ENCODE measurements around the gene SDCBP2. TPM values are rescaled to one million over a fixed set of nuclear protein-coding genes. Genes with fewer than 3 reads are reported as not detected.

SDCBP2 gene
- total and polyA plus RNA-seq, 2 of the 13 experiments (the other 11 are each of a cell fraction or from before 2014, with no cell fraction given) = 1.2 to 2.4 TPM

DNA sequence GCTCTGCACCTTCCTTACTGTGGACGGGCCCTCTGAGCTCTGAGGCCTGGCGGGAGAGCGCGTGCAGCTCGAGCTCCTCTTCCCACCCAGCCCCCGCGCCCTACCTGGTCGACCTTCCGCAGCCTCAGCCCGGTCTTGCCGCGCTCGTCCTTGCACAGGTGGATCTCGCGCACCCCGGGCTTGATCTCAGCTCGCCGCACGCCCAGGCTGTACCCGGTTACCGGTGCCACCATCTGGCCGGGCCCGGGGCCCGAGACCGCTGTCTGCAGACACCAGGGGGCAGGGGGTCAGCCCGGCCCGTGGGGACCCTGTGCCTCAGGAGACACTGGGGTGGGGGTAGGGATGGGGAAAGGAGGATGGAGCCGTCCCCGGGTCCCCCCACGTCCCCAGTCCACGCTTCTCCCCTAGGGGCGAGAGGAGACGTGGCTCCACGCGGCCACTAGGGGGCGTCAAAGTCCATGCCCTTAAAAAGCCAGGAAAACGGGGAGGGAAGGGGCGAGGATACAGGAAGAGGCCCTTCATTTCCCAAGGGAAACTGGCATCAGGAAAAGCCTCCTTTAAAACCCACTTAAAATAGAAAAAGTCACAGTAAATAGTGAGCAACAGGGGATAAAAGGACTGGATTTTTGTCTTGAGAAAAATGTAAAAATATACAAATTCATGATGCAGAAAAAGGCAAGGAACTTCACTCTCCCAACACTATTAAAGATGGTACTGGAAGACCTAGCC, 15.5 kb downstream of the SDCBP2 start (continued):
- TF ChIP-seq, protein P1, sequence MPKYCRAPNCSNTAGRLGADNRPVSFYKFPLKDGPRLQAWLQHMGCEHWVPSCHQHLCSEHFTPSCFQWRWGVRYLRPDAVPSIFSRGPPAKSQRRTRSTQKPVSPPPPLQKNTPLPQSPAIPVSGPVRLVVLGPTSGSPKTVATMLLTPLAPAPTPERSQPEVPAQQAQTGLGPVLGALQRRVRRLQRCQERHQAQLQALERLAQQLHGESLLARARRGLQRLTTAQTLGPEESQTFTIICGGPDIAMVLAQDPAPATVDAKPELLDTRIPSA (CRISPR knock-in tag; IDR thresholded peaks at IDR 0.05; ENCODE audit: borderline replicate concordance) = no peak
- TF ChIP-seq, protein P2, sequence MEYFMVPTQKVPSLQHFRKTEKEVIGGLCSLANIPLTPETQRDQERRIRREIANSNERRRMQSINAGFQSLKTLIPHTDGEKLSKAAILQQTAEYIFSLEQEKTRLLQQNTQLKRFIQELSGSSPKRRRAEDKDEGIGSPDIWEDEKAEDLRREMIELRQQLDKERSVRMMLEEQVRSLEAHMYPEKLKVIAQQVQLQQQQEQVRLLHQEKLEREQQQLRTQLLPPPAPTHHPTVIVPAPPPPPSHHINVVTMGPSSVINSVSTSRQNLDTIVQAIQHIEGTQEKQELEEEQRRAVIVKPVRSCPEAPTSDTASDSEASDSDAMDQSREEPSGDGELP (IDR thresholded peaks at IDR 0.05; ENCODE audit: borderline replicate concordance, low read depth) = no peak
- TF ChIP-seq CCAR2 (optimal IDR thresholded peaks at IDR 0.05; ENCODE audit: low read depth, low read length) (no peak), MLXIP (CRISPR knock-in tag; IDR thresholded peaks at IDR 0.05; ENCODE audit: borderline replicate concordance) (0 out of 2 replicates have a peak, but pooled peaks have one; percentile 41), RFXAP (CRISPR knock-in tag; IDR thresholded peaks at IDR 0.05; ENCODE audit: borderline replicate concordance) (peak; percentile 41; the same call in 1 of the 2 replicates), NFYC (CRISPR knock-in tag; IDR thresholded peaks at IDR 0.05) (no peak), KDM6A (CRISPR knock-in tag; IDR thresholded peaks at IDR 0.05; ENCODE audit: low read depth) (no peak), ZNF350 (CRISPR knock-in tag; IDR thresholded peaks at IDR 0.05; ENCODE audit: borderline replicate concordance, low read depth) (no peak; the same call in 1 of the 2 replicates), ZNF83 (CRISPR knock-in tag; IDR thresholded peaks at IDR 0.05; ENCODE audit: borderline replicate concordance) (peak; percentile 82; the same call in 1 of the 2 replicates), FLYWCH1 (CRISPR knock-in tag; IDR thresholded peaks at IDR 0.05) (no peak), GPN1 (CRISPR knock-in tag; IDR thresholded peaks at IDR 0.05; ENCODE audit: borderline replicate concordance) (no peak), ZFP37 (CRISPR knock-in tag; IDR thresholded peaks at IDR 0.05; ENCODE audit: borderline replicate concordance) (peak; percentile 29; the same call in 1 of the 2 replicates), HNRNPK (IDR thresholded peaks at IDR 0.05; ENCODE audit: low read depth, low read length, poor library complexity, severe bottlenecking) (peak; percentile 67), HMG20A (CRISPR knock-in tag; IDR thresholded peaks at IDR 0.05; ENCODE audit: borderline replicate concordance) (no peak), XBP1 (CRISPR knock-in tag; IDR thresholded peaks at IDR 0.05) (peak; percentile 56; the same call in 1 of the 2 replicates)
- TF ChIP-seq, protein P3, sequence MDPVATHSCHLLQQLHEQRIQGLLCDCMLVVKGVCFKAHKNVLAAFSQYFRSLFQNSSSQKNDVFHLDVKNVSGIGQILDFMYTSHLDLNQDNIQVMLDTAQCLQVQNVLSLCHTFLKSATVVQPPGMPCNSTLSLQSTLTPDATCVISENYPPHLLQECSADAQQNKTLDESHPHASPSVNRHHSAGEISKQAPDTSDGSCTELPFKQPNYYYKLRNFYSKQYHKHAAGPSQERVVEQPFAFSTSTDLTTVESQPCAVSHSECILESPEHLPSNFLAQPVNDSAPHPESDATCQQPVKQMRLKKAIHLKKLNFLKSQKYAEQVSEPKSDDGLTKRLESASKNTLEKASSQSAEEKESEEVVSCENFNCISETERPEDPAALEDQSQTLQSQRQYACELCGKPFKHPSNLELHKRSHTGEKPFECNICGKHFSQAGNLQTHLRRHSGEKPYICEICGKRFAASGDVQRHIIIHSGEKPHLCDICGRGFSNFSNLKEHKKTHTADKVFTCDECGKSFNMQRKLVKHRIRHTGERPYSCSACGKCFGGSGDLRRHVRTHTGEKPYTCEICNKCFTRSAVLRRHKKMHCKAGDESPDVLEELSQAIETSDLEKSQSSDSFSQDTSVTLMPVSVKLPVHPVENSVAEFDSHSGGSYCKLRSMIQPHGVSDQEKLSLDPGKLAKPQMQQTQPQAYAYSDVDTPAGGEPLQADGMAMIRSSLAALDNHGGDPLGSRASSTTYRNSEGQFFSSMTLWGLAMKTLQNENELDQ (CRISPR knock-in tag; IDR thresholded peaks at IDR 0.05; ENCODE audit: borderline replicate concordance) = peak; percentile 59; the same call in 1 of the 2 replicates
- TF ChIP-seq, protein P4, sequence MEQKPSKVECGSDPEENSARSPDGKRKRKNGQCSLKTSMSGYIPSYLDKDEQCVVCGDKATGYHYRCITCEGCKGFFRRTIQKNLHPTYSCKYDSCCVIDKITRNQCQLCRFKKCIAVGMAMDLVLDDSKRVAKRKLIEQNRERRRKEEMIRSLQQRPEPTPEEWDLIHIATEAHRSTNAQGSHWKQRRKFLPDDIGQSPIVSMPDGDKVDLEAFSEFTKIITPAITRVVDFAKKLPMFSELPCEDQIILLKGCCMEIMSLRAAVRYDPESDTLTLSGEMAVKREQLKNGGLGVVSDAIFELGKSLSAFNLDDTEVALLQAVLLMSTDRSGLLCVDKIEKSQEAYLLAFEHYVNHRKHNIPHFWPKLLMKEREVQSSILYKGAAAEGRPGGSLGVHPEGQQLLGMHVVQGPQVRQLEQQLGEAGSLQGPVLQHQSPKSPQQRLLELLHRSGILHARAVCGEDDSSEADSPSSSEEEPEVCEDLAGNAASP (CRISPR knock-in tag; IDR thresholded peaks at IDR 0.05; ENCODE audit: borderline replicate concordance) = peak; percentile 65; the same call in 1 of the 2 replicates
- TF ChIP-seq, protein P5, sequence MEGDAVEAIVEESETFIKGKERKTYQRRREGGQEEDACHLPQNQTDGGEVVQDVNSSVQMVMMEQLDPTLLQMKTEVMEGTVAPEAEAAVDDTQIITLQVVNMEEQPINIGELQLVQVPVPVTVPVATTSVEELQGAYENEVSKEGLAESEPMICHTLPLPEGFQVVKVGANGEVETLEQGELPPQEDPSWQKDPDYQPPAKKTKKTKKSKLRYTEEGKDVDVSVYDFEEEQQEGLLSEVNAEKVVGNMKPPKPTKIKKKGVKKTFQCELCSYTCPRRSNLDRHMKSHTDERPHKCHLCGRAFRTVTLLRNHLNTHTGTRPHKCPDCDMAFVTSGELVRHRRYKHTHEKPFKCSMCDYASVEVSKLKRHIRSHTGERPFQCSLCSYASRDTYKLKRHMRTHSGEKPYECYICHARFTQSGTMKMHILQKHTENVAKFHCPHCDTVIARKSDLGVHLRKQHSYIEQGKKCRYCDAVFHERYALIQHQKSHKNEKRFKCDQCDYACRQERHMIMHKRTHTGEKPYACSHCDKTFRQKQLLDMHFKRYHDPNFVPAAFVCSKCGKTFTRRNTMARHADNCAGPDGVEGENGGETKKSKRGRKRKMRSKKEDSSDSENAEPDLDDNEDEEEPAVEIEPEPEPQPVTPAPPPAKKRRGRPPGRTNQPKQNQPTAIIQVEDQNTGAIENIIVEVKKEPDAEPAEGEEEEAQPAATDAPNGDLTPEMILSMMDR (CRISPR knock-in tag; IDR thresholded peaks at IDR 0.05) = peak; percentile 97
